GM19239 (cell line): Measurements from ENCODE around the gene SLC7A4.
A peak's percentile ranks its signal among the peaks of the same experiment; 100 is the strongest.
"Not testable (repeated sequence)": the region's sequence is repeated elsewhere in the genome, so short reads cannot be mapped to it uniquely, and the experiment has no call there.

Experiments
- DNase-seq: peaks from one replicate; pipeline ENCODE4 v3.0.0; 2011; ENCODE audit warnings: low spot score; ENCODE audit not compliant: insufficient read length
- FAIRE-seq: peaks from 2 replicates; lab custom pipeline; 2011; peaks lifted over from hg19 to GRCh38; lab: Jason Lieb, UNC

The SLC7A4 gene

DNA sequence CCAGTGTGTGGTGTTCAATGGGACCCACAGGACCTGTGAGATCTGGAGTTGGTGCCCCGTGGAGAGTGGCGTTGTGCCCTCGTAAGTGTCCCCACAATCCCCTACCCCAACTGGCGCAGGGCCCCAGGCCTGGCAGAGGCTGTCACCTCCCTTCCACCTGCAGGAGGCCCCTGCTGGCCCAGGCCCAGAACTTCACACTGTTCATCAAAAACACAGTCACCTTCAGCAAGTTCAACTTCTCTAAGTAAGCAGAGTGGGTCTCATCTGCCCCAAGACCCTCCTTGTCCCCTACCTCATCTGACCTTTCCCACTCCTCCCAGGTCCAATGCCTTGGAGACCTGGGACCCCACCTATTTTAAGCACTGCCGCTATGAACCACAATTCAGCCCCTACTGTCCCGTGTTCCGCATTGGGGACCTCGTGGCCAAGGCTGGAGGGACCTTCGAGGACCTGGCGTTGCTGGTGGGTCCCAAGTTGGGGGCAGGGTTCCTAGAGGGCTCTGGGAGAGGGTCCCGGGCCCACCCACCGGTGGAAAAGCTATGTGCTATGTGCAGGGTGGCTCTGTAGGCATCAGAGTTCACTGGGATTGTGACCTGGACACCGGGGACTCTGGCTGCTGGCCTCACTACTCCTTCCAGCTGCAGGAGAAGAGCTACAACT lies 9.3 kb downstream of the SLC7A4 start:
- DNase-seq, result no peak
- no peak for FAIRE-seq

DNA sequence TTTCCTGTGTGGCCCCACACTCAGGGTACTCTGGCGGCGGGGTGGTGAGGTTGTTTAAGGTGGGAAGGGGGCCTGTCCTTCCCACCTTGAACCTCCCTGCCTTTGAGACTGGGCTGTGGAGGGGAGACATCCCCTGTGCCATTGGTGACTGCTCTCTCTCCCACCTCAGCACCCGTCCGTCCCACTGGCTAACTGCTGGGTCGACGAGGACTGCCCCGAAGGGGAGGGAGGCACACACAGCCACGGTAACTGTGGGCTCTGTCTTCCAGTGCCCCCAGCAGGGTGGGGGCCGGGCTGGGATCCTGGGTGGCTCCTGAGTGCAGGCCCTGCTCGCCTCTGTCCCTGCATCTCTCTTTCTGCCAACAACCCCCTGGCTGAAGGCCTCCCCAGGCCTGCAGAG lies 9.9 kb downstream of the SLC7A4 start:
- FAIRE-seq, result no peak

DNA sequence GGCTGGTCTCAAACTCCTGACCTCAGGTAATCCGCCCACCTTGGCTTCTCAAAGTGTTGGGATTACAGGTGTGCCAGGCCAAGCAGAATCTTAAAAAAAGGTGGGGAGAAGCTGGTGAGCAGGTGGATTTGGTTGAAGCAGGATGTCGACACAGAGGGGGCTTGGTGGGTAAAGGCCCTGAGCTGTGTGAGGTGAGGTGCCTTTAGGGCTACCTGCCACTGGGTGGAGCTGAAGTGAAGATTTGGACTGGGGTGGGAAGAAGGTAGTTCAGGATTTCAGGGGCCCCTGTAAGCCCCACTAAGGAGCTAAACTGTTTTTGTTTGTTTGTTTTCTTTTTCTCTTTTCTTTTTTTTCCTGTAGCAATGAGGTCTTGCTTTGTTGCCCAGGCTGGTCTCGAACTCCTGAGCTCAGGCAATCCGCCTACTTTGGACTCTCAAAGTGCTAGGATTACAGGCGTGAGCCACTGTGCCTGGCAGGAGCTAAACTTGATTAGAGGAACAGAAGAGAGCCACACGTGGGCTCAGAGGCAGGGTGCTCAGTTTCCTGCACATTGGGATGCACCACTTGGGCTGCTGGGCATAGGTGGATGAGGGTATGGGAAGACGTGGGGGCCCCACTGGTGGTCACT lies 11.4 kb downstream of the SLC7A4 start:
- no peak for FAIRE-seq
- DNase-seq, result peak; percentile 53

More for the DNA sequence above, 9.9 kb downstream of the SLC7A4 start:
- DNase-seq, result no peak

DNA sequence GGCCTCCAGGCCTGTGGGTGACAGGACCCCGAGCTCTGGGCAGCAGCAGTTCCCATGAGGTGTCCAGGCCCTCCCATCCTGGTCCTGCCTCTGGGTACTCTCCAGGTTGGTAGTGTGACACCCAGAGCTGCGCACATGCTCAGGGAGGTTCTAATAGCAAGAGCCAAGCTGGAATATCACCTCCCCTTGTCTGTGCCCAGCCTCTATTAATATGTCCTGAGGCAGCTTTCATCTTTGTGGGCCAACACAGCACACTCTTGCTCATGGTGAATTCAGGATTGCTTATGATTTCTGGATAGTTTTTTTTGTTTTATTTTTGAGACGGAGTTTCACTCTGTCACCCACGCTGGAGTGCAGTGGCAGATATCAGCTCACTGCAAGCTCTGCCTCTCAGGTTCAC lies 14.0 kb downstream of the SLC7A4 start:
- FAIRE-seq, result no peak

DNA sequence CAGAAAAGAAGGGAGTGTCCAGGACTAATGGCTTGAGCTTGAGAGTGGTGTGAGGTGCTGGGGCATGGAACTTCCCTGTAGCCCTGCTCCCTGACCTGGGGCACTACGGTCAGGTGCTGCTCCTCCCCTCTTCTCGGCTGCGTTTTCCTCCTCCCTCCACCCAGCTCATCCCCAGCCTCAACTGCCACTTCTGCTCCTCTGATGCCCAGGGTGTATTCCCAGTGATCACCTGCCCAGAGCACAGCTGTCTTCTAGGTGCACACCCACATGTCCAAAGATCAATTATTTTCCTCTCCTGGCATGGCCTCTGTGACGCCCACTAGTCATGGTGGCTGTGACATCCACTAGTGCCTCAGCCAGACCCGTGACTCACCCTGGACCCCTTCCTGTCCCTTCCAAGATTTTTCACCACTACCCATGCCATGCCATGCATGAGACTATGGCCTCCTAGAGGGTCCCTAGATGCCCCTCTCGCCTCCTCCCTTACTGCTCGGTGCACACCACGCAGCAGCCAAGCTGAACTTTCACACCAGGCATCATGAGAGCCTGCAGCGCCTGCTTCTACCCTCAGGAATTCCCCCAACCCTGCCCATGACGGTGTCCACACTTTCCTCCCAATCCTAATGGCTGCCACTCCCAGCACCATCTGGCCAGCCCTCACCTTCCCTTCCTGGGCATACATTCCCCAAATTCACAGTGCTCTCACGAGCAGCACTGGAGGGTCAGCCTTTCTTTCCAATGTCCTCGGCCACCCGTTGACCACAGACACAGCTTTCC lies 15.5 kb downstream of the SLC7A4 start:
- no peak for DNase-seq
- no peak for FAIRE-seq

More for the DNA sequence above, 14.0 kb downstream of the SLC7A4 start:
- no peak for DNase-seq

DNA sequence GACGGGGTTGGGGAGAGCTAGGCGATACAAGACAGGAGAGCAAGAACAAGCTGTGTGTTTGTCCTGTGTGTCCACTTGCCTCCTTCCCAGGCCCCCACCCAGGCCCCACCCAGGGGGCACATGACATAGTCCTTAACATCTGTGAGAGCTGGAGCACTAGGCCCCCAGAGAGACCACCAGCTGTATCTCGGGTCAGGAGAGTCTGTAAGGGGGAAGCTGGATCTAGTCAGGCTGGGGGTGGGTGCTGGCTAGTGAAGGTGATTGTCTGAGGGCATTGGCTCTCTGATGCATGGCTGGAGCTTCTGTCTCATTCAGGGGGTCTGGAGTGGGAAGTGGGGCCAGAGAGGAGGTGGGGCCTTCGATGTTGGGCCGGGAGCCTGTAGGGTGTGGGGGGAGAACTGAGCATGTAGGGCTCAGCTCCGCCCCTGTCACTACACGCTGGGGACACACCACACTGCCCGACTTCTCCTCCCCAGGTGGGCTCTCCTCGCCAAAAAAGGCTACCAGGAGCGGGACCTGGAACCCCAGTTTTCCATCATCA lies 16.8 kb downstream of the SLC7A4 start:
- DNase-seq (no peak), FAIRE-seq (no peak)

DNA sequence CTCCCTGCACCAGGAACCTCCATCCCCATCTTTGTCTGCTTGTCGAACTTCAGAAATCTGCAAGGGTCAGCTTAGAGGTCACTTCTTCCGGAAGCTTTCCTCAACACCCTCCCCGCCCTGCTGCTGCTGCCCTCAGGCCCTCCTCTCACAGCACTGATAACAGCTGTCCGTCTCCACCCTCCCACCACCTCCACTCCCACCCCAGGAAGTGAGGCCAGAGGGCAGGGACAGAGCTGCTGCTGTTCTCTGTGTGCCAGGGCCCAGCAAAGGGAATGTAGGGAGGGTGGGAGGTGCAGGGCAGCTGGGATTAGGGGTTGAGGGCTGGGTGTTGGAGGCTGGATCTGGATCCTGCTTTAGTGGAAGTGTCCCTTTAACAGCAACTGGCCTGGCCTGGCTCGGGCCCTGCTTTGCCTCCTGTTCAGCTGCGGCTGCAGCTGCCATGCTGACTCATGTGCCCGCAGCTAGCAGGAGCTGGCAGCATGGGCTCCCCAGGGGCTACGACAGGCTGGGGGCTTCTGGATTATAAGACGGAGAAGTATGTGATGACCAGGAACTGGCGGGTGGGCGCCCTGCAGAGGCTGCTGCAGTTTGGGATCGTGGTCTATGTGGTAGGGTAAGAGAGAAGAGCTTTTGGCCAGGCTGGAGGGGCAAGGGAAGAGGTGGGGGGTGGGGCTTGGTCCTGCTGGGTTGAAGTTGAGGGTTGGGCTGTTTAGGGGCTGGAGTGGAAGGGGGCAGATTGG lies 17.5 kb downstream of the SLC7A4 start, which contains the start of gene P2RX6:
Gene P2RX6 (plus strand): TSS at position 440 of the 740 bp plus-strand sequence. CDS start 10 bp downstream, at position 450.
- no peak for FAIRE-seq
- no peak for DNase-seq

DNA sequence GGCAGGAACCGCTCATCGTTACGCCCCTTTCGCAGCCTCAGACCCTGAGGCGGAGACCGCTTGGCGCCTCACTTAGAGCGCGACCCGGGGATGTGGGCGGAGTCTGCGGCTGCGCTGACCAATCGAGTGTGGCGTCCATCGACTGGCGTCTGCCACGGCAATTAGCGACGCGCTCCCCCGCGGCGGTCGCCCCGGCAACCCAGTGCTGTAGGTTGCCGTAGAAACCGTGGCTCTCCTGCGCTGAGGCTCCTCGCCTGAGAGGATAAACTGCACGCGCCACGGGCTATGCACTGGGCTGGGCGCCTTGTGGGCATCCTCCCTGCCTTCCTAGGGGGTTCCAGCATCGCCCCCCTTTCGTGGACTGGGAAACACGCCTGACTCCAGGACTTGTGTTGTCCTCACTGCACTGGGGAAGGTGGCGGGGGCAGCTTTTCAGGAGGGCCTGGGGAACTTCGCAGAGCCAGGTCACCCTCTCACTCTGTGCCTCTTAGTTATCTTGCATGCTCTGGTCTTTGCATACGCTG lies 18.1 kb downstream of the SLC7A4 start:
- peak; percentile 89 for FAIRE-seq

DNA sequence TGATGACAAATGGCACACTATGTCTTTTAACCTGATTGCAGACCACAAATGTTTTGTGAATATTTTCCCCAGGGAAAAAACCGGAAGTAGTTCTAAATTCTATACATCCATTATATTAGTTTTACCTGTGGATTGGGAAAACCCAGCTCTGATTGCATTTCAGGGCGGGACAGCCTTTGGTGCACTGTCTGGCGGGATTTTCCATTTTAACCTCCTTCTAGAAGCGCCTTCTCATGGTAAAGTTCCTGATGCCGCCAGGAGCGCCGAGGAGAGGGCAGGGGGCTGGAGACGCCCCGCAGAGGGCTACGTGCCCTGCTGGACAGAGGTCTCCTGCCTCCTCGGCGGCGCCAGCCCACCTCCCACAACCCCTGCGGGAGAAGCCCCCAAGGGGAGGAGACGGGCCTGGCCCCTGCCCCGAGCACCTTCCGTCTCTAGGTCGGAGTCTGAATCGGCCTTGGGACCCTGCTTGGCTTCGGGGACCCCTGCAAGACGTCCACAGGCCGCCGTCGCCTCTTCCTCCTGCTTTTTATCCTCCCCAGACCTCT lies 18.6 kb downstream of the SLC7A4 start:
- no peak for FAIRE-seq

More for the DNA sequence above, 18.1 kb downstream of the SLC7A4 start:
- peak; percentile 92 for DNase-seq

DNA sequence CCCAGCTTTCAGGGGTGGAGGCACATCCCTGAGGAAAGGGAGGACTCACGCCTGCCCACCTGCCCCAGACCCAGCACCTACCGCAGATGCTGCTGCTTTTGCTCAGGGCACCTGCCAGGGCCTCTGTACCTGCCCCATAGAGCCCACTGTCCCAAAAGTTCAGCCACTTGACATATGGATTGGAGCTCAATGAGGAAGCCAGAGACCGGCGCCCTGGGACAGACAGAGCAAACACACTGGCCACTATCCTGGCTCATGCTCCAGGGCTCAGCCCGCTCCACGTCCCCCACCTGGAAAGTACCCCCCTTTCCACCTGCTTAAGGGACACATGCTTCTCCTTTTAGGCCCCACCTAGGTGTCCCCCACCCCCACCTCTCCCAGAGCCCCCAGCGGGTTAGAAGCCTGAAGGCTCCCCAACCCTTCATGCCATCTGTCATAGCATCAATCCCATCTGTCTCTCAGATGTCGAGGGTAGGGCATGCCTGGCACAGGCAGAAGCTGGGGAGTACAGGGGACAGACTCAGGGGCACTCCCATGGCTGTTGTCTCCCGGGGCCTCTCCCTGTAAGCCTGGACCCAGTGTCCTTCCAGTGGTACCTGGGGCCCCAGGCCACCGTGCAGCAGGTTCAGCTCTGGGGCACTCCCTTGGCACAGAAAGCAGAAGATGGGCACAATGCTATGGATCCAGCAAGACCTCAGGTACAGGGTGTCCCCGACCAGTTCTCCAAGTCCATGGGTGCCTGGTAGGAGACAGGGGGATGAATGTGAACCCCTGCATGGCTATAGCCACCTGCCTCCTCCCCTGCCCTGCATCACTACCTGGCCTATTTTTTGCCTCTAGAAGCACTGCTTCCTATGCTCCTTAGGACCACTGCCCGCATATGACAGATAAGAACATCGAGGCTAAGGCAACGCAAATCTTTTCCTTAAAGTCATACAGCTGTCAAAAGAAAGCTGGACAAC lies 19.6 kb downstream of the SLC7A4 start:
- FAIRE-seq (no peak), DNase-seq (no peak)

More for the DNA sequence above, 18.6 kb downstream of the SLC7A4 start:
- DNase-seq, result no peak

DNA sequence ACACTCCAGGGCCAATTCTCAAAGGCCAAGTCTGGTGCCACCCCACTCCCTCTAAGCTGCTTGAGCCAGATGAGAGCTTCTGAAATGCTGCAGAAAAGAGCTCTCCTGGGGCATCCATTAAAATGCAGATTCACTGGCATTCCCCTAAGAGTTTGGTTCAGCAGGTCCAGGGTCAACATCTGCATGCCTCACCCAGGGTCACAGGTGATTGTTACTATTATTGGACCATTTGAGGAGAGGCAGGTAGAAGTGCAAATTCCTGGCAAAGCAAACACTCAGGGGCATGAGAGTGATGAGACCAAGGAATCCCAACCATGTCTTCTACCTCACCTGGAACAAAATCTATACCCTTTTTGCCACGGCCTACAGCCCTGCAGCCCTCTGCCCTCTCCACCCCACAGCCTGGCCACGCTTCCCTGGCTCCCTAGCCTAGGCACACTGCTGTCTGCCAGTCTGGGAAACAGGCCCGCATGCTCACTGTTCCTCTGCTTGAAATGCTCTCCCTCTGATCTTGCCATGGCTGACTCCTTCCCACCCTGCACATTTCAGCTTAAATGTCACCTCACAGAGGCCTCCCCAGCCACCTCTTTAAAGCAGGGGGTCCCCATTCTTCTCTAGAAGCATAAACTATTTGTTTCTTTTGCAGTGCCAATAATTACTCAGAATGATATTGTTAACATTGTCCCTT lies 21.8 kb downstream of the SLC7A4 start:
- FAIRE-seq, result no peak
- no peak for DNase-seq

DNA sequence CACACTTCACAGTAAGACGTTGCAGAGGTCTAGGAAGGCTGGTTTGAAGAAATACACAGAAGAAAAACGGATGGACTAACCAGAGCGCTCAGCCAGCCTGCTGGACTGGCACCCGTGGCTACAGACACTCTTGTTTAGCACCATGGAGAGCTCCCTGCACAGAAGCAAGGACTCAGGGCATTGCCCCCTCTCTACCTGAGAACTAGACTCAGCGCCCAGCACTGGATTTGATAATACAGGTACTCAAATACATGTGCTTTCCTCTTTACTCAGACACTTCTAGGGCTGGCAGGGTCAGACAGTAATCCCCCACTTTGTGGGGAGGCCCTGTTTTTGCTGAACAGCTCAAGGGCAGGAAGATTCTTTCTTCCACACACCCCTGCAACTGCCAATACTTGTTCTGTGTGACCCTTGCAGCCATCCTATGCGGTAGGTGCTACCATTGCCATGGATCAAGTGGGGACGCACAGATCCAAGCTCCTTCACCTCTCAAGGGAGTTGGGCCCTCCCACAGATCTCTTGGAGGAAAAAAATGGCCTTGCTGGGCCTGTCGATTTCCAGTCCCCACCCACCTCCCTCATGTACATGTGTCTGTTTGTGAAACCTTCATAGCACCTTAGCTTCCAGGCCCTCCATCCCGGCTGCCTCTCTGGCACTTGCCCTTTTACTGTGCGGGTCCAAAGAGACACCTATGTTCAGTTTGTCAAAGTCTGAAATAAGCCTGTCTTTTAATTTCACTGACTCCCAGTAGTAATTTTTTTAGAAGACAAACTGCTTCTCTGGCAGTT lies 22.5 kb downstream of the SLC7A4 start:
- no peak for FAIRE-seq

DNA sequence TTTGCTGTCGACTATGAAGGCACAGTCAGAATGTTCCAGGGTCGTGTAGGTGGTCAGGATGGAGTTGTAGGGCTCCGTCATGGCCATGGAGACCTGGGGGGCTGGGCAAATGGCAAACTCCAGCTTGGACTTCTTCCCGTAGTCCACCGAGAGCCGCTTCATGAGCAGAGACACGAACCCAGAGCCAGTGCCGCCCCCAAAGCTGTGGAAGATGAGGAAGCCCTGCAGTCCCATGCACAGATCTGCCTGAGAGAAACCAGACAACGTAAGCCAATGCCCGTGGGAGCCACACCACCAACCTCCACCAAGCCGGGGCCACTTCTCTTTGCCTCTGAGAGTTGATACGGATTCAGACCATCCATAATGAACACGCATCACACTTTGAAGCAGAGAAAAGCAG lies 23.2 kb downstream of the SLC7A4 start:
- FAIRE-seq, result not testable (repeated sequence)

More for the DNA sequence above, 22.5 kb downstream of the SLC7A4 start:
- no peak for DNase-seq

DNA sequence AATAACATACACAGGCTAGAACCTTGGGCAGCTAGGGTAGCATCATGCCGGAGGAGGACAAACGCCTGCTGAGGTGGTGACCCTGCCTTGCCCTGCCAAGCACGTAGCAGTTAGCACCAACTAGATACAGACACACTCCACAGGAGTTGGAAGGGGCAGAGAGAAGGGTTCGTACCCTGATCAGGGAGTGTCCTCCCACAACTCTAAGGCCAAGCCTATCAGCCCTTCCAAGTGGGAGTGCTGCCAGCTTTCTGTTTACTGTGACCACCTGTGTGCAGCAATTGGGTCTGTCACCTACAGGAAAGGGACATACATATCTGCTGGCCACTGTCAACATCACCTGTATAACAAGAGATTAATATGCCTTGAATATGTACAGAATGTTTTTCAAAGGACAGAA lies 28.6 kb downstream of the SLC7A4 start:
- FAIRE-seq, result no peak
- no peak for DNase-seq

More for the DNA sequence above, 23.2 kb downstream of the SLC7A4 start:
- not testable (repeated sequence) for DNase-seq

DNA sequence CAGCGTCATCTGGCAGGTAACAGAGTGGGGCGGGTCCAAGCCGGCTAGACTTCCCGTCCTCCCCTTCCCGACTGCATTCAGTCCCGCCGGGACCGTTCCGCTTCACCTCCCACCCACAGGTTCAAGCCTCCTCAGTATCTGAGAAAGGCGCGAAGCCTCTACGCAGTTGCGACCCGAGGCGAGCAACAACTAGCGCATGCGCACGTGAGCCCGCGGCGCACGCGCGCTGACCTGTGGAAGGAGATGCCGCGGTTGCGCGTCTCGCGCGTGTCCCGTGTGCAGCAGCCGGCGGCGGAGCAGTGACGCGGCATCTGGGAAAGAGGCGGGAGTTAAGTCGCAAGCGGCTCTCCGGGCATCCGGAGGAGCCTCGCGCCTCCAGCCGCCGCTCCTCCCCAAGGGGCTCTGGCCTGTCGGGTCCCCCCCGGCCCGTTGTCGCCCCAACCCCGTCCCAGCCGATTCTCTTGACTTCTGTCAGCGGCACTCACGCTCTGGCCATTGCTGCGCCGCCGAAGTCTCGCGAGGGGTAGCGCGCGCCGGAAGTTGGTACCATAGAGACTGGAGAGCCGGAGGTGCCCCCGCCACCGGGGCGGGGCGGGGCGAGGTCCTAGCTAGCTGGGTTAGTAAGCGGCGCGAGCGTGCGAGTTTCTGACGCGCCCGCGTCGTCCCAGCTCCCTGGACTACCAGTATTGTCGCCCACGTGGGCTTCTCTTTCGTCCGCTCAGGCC lies 30.6 kb downstream of the SLC7A4 start, which contains the start of gene THAP7:
Gene THAP7 (minus strand): TSS at position 518 of the 725 bp plus-strand sequence. CDS start 207 bp downstream, at position 311.
- FAIRE-seq (peak; percentile 89), DNase-seq (peak; percentile 92)

DNA sequence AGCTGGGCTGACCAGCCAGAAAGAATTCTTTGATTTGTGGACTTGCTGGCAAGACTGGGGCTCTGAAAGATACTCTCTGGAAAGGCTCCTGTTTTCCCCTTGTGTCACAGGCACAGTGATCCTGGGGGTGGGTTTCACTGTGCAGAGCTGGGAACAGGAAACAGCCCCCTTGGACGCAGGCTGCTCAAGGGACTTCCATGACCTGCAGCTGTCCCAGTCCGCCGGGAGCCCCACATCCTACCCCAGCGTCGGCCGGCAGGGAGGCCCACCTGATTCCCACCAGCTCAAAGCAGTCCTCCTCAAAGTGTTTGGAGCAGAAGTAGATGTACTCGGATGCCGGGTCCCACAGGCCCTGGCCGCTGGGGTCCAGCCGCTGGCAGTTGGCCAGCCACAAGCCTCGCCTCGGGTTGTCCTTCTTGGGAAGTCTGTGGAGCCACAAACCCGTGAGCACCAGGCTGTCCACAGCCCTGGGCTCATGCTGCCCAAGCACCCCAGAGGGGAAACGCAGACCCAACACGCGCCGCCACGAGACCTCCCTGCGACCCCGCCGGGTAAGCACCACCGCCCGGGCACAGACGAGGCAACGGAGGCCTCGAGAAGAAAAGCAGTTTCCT lies 31.3 kb downstream of the SLC7A4 start:
- peak; percentile 26 for FAIRE-seq
- no peak for DNase-seq
